MM.1S (cell line): ENCODE measurements around the gene TNFRSF13B.
"Not testable (repeated sequence)": the region's sequence is repeated elsewhere in the genome, so short reads cannot be mapped to it uniquely, and the experiment has no call there.

Experiments
- DNase-seq: peaks from one replicate; pipeline ENCODE4 v3.0.0-alpha.2; 2015
- H2AFZ ChIP-seq: fragments of 300-600 bp; sonication (generic); 2 replicates; pipeline ENCODE4 v1.6.0; 2016; ENCODE audit warnings: antibody characterized with exemption, low read length
- H3F3A ChIP-seq: fragments of 300-600 bp; sonication (generic); 2 replicates; pipeline ENCODE4 v1.6.1; 2016; ENCODE audit warnings: mild to moderate bottlenecking, antibody characterized with exemption, low read length, moderate library complexity, mixed read lengths; ENCODE audit not compliant: insufficient read depth
- H3K27ac ChIP-seq: fragments of 300-600 bp; sonication (generic); 2 replicates; pipeline ENCODE4 v1.5.1; 2016; ENCODE audit warnings: mild to moderate bottlenecking, low read length
- H3K27me3 ChIP-seq: fragments of 300-600 bp; sonication (generic); replicated peaks from 2 replicates; pipeline ENCODE4 v1.6.0; 2016; ENCODE audit warnings: low read length; ENCODE audit not compliant: insufficient read depth
- H3K36me3 ChIP-seq: fragments of 300-600 bp; sonication (generic); replicated peaks from 2 replicates; pipeline ENCODE4 v1.6.1; 2016; ENCODE audit warnings: mild to moderate bottlenecking, low read length, mixed read lengths; ENCODE audit not compliant: insufficient read depth
- H3K4me1 ChIP-seq: fragments of 300-600 bp; sonication (generic); 2 replicates; pipeline ENCODE4 v1.6.1; 2016; ENCODE audit warnings: low read length, mixed read lengths
- H3K4me2 ChIP-seq: fragments of 300-600 bp; sonication (generic); 2 replicates; pipeline ENCODE4 v1.6.0; 2016; ENCODE audit warnings: low read depth, low read length
- H3K4me3 ChIP-seq: fragments of 300-600 bp; sonication (generic); 2 replicates; pipeline ENCODE4 v1.5.1; 2016; ENCODE audit warnings: low read length, mixed read lengths
- H3K79me2 ChIP-seq: fragments of 300-600 bp; sonication (generic); 2 replicates; pipeline ENCODE4 v1.6.1; 2016; ENCODE audit warnings: mixed run types, low read length, mixed read lengths
- H3K9ac ChIP-seq: fragments of 300-600 bp; sonication (generic); 2 replicates; pipeline ENCODE4 v1.6.1; 2016; ENCODE audit warnings: low read length, mixed read lengths
- H3K9me2 ChIP-seq: fragments of 300-600 bp; sonication (generic); replicated peaks from 2 replicates; pipeline ENCODE4 v1.6.1; 2016; ENCODE audit warnings: mild to moderate bottlenecking, low read length, mixed read lengths; ENCODE audit not compliant: insufficient read depth
- H3K9me3 ChIP-seq: fragments of 300-600 bp; sonication (generic); replicated peaks from 2 replicates; pipeline ENCODE4 v1.6.1; 2016; ENCODE audit warnings: mild to moderate bottlenecking, low read length, mixed read lengths; ENCODE audit not compliant: insufficient read depth
- H4K20me1 ChIP-seq: fragments of 300-600 bp; sonication (generic); 2 replicates; pipeline ENCODE4 v1.6.1; 2016; ENCODE audit warnings: mild to moderate bottlenecking, low read length, moderate library complexity, mixed read lengths; ENCODE audit not compliant: insufficient read depth
- CTCF ChIP-seq: fragments of 300-600 bp; sonication (generic); IDR thresholded peaks from 2 replicates; pipeline ENCODE4 v1.5.1; 2016; ENCODE audit warnings: antibody characterized with exemption, low read length, mixed read lengths
- EZH2 ChIP-seq: fragments of 300-600 bp; sonication (generic); optimal IDR thresholded peaks from 2 replicates; pipeline ENCODE3; 2017; ENCODE audit warnings: low read depth, mild to moderate bottlenecking, antibody characterized with exemption, low read length, mixed read lengths
- EZH2phosphoT487 ChIP-seq: fragments of 300-600 bp; sonication (generic); IDR thresholded peaks from 2 replicates; pipeline ENCODE4 v1.6.1; 2018; ENCODE audit warnings: antibody characterized with exemption, low read length

TNFRSF13B gene

DNA sequence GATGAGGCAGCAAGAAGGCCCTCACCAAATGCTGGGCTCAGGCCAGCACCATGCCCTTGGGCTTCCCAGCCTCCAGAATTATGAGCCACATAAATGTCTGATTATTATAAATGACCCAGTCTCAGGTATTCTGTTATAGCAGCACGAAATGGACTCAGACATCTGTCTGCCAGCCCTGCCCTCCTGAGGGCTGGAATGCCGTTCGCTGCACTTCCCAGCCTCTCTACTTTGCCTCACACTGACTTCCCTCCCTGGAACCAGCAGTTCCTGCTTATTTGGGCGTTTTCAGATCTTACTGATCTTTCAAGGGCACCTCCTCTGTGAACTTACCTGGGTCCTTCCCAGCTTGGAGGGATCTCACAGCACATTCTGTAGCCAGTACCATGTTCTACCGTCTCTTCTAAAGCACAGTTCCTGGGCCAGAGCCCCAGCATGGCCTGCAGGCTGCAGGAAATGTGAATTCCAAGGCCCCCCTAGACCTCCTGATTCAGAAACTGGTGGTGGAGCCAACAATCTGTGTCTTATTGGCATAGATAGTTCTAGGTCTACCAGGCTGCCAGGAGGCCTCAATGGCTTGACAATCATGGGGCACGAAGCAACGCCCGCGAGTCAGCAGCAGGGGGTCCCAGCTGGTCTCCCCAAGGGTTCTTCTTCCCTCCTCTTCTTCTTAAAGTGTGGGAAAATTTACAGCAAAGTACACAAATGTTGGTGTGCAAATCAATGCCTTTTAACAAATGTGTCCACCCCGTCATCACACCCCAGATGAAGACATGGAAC is 36.9 kb upstream of the TNFRSF13B start:
- H3K36me3 ChIP-seq, H4K20me1 ChIP-seq, H3K9me3 ChIP-seq, H3F3A ChIP-seq, H3K4me2 ChIP-seq, H3K27me3 ChIP-seq, DNase-seq, H3K79me2 ChIP-seq, H3K4me3 ChIP-seq, H2AFZ ChIP-seq, H3K9me2 ChIP-seq, H3K27ac ChIP-seq, H3K4me1 ChIP-seq, H3K9ac ChIP-seq: not testable (repeated sequence)

- not testable (repeated sequence) for H3F3A ChIP-seq, H4K20me1 ChIP-seq, H3K27ac ChIP-seq, H3K9me2 ChIP-seq, H3K9ac ChIP-seq, H3K4me3 ChIP-seq, DNase-seq, H3K9me3 ChIP-seq, H3K36me3 ChIP-seq, H3K79me2 ChIP-seq, H3K27me3 ChIP-seq, H2AFZ ChIP-seq, H3K4me1 ChIP-seq, H3K4me2 ChIP-seq
Observed at GRCh38 chr17:17007891-17008290, 36.0 kb upstream of the TNFRSF13B start.

DNA sequence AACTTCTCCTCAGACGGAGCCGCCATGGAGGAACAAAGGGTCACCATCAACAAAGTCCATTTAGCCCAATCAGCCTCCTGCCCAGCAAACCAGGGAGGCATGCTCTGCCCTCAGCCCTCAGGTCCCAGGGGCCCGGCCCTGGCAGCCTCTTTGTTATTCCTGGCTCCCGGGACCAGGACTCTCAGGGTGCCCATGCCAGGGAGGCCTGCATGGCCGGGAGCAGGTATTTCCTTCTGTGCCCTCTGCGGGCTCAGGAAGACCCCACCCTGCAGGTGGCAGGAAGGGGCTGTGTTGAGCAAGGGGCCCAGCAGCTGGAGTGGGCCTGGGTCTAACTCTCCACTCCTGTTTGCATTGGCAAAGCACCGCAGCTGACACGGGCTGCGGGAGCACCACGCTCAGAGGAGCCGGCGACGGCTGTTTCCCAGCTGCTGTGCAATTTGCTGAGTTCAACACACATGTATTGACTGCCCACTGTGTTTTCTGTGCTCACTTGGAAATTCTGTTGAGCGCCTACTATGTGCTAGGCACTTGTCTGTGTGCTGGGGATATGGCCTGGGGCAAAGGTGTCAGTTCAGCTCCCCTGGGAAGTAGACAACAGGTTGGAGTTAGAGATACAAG is 33.2 kb upstream of the TNFRSF13B start:
- H3K4me3 ChIP-seq, H3K27ac ChIP-seq, H3K4me1 ChIP-seq, H3K9ac ChIP-seq, H3K27me3 ChIP-seq, DNase-seq, H3K9me3 ChIP-seq, H3K36me3 ChIP-seq, H3K79me2 ChIP-seq, H2AFZ ChIP-seq, H3F3A ChIP-seq, H3K9me2 ChIP-seq, H3K4me2 ChIP-seq, H4K20me1 ChIP-seq: not testable (repeated sequence)

DNA sequence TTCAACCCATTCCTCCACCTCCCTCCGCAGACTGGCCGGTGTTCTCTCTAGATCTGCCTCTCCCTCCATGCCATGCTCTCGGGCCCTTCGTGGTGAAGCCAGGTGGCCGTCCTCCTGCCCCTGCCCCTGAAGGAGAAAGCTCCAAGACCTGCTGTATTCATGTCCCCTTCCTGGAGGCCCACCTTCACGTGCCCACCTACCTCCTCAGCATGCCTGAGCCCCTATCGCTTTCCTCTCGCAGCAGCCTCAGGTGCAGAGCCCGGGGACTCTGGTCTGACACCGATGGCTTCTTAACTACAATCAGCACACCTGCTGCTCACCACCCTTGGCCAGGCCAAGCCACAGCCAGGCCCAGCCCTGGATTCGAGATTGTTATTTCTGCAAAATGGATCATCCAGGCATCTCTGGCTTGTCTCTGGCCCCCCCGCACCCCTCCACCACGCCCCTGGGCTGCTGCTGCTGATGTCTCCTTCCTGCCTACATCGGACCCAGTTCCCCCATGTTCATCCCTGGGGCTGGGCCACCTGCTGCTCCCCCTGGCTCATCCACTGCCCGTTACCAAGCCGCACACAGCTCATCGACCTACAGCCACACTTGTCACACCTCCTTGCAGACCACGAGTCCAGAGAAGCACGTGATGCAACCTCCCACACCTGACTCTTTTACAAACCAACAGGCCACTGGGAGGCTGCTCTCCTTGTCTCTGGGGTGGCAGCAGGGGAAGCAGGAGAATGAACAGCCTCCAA is 32.5 kb upstream of the TNFRSF13B start:
- no peaks in the 10 kb centered on the region for H3K9me2 ChIP-seq
- no peak for TF ChIP-seq CTCF
- TF ChIP-seq EZH2phosphoT487 = no peak
- no peak for TF ChIP-seq EZH2
- H3K27me3 ChIP-seq = no peaks in the 10 kb centered on the region
- no peak overlapping the region for H2AFZ ChIP-seq
- no peaks in the 10 kb centered on the region for H3K4me1 ChIP-seq
- no peaks in the 10 kb centered on the region for H3F3A ChIP-seq
- H3K9ac ChIP-seq = no peak overlapping the region
- no peak overlapping the region for H3K4me3 ChIP-seq
- no peaks in the 10 kb centered on the region for H3K79me2 ChIP-seq
- H3K4me2 ChIP-seq = no peak overlapping the region
- no peaks in the 10 kb centered on the region for H3K9me3 ChIP-seq
- no peaks in the 10 kb centered on the region for H4K20me1 ChIP-seq
- DNase-seq = no peak
- H3K36me3 ChIP-seq = no peaks in the 10 kb centered on the region
- H3K27ac ChIP-seq = no peak overlapping the region

GRCh38 chr17:17002731-17003715 is 31.1 kb upstream of the TNFRSF13B start:
- not testable (repeated sequence) for H3K4me3 ChIP-seq, H3K79me2 ChIP-seq, H3K9me3 ChIP-seq, H3K4me2 ChIP-seq, H3K27ac ChIP-seq, H3K4me1 ChIP-seq, H2AFZ ChIP-seq, H3K9ac ChIP-seq, H3F3A ChIP-seq, DNase-seq, H4K20me1 ChIP-seq, H3K36me3 ChIP-seq, H3K27me3 ChIP-seq, H3K9me2 ChIP-seq
